Measurements from ENCODE around the gene STIMATE.

DNA sequence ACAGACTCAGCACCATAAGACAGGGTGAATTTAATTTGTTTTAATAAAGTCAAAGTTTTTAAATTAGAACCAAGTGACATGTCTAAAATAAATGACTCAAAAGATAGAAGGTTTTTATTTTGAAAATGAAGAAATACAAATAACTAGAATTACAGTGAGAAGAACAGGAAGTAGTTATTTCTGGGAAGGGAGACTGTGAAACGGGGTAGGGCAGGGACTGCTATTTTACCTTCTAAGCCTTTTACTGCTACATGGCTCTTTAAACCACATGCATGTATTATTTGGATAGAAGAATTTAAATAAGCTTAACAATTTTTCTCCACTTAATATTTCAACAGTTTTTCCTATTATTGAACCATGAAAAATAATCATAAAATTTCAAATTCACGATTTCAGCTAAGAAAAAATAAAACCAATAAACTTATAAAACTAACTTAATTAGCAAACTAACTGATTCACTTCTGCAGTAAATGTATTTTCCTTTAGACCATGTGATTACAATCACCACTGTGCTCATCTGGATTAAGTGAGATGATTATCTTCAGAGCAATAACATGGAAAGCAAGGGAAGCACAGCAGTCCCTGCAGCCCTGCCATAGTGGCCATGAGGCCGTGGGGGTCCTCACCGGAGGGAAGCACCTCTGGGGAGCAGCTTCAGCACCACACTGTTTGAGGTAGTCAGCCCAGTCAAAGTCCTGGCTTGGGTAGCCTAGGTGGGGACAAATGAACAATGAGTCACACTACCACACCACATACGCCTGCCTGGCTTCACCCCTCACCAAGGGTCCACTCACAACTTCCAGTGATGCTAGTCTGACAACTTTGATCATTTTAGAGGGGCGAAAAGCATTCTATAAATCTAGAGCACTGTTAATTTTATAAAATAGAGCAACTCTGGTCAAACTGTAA is 28.3 kb upstream of the STIMATE start:
- TF ChIP-seq, protein P1, sequence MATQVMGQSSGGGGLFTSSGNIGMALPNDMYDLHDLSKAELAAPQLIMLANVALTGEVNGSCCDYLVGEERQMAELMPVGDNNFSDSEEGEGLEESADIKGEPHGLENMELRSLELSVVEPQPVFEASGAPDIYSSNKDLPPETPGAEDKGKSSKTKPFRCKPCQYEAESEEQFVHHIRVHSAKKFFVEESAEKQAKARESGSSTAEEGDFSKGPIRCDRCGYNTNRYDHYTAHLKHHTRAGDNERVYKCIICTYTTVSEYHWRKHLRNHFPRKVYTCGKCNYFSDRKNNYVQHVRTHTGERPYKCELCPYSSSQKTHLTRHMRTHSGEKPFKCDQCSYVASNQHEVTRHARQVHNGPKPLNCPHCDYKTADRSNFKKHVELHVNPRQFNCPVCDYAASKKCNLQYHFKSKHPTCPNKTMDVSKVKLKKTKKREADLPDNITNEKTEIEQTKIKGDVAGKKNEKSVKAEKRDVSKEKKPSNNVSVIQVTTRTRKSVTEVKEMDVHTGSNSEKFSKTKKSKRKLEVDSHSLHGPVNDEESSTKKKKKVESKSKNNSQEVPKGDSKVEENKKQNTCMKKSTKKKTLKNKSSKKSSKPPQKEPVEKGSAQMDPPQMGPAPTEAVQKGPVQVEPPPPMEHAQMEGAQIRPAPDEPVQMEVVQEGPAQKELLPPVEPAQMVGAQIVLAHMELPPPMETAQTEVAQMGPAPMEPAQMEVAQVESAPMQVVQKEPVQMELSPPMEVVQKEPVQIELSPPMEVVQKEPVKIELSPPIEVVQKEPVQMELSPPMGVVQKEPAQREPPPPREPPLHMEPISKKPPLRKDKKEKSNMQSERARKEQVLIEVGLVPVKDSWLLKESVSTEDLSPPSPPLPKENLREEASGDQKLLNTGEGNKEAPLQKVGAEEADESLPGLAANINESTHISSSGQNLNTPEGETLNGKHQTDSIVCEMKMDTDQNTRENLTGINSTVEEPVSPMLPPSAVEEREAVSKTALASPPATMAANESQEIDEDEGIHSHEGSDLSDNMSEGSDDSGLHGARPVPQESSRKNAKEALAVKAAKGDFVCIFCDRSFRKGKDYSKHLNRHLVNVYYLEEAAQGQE (IDR thresholded peaks at IDR 0.05; ENCODE audit: insufficient read depth in 1 of 2, low read depth in 2 of 2, low read length in 2 of 2) = no peak
- TF ChIP-seq POLR2AphosphoS5 (IDR thresholded peaks at IDR 0.05; ENCODE audit: low read depth, low read length) = no peak
